ENCODE measurements around the gene RAB23.

- TF ChIP-seq CEBPB (IDR thresholded peaks at IDR 0.05) (no peak), EGR1 (IDR thresholded peaks at IDR 0.05) (no peak)
Observed at GRCh38 chr6:57226221-57226620, 4.1 kb upstream of the RAB23 start.
